ENCODE measurements around the gene ZNF555.
A peak's percentile ranks its signal among the peaks of the same experiment; 100 is the strongest.
"Not testable (repeated sequence)": the region's sequence is repeated elsewhere in the genome, so short reads cannot be mapped to it uniquely, and the experiment has no call there.

ZNF555 gene

GRCh38 chr19:2900296-2901252 is 59.3 kb downstream of the ZNF555 start, which contains the start of gene ZNF57:
ZNF57 (plus strand) TSS chr19:2900928; CDS start chr19:2901046, 118 bp downstream.
- H3K36me3 ChIP-seq (ENCODE audit: control insufficient read depth, insufficient read depth, low read length), result no peaks in the 10 kb centered on the region
- H3K4me3 ChIP-seq (ENCODE audit: low read length), result peak within 1 kb of the TSS; percentile 41
- H3K9me3 ChIP-seq (ENCODE audit: control insufficient read depth, low read length), result no peaks in the 10 kb centered on the region
- H3K4me1 ChIP-seq (ENCODE audit: control insufficient read depth, insufficient read depth, low read length), result peaks cover 21% of the 10 kb centered on the region
- no peaks in the 10 kb centered on the region for H3K27me3 ChIP-seq (ENCODE audit: control insufficient read depth, insufficient read depth, low read length)
- peak within 1 kb of the TSS; percentile 81 for H3K9ac ChIP-seq (ENCODE audit: low read length)

- Histone ChIP-seq H3K36me3 (ENCODE audit: control insufficient read depth, insufficient read depth, low read length) (no peaks in the 10 kb centered on the region), H3K4me3 (ENCODE audit: low read length) (no peak overlapping the region), H3K9ac (ENCODE audit: low read length) (no peak overlapping the region), H3K9me3 (ENCODE audit: control insufficient read depth, low read length) (no peaks in the 10 kb centered on the region), H3K4me1 (ENCODE audit: control insufficient read depth, insufficient read depth, low read length) (peaks cover 21% of the 10 kb centered on the region), H3K27me3 (ENCODE audit: control insufficient read depth, insufficient read depth, low read length) (no peaks in the 10 kb centered on the region)
These were observed 61.4 kb downstream of the ZNF555 start for GRCh38 chr19:2902590-2903218.

GRCh38 chr19:2903326-2903725 is 62.1 kb downstream of the ZNF555 start:
- not testable (repeated sequence) for H3K9me3 ChIP-seq (ENCODE audit: control insufficient read depth, low read length); H3K9ac ChIP-seq (ENCODE audit: low read length); H3K4me3 ChIP-seq (ENCODE audit: low read length); H3K27me3 ChIP-seq (ENCODE audit: control insufficient read depth, insufficient read depth, low read length); H3K36me3 ChIP-seq (ENCODE audit: control insufficient read depth, insufficient read depth, low read length)
- peaks cover 21% of the 10 kb centered on the region for H3K4me1 ChIP-seq (ENCODE audit: control insufficient read depth, insufficient read depth, low read length)

- no peaks in the 10 kb centered on the region for H3K27me3 ChIP-seq (ENCODE audit: control insufficient read depth, insufficient read depth, low read length)
- peaks cover 26% of the 10 kb centered on the region for H3K4me1 ChIP-seq (ENCODE audit: control insufficient read depth, insufficient read depth, low read length)
- no peaks in the 10 kb centered on the region for H3K36me3 ChIP-seq (ENCODE audit: control insufficient read depth, insufficient read depth, low read length)
- no peaks in the 10 kb centered on the region for H3K9me3 ChIP-seq (ENCODE audit: control insufficient read depth, low read length)
- H3K4me3 ChIP-seq (ENCODE audit: low read length), result no peak overlapping the region
- H3K9ac ChIP-seq (ENCODE audit: low read length), result no peak overlapping the region
These were observed 64.7 kb downstream of the ZNF555 start for GRCh38 chr19:2905918-2906519.

GRCh38 chr19:2906631-2907195 is 65.4 kb downstream of the ZNF555 start:
- no peaks in the 10 kb centered on the region for H3K27me3 ChIP-seq (ENCODE audit: control insufficient read depth, insufficient read depth, low read length)
- peaks cover 25% of the 10 kb centered on the region for H3K4me1 ChIP-seq (ENCODE audit: control insufficient read depth, insufficient read depth, low read length)
- H3K9me3 ChIP-seq (ENCODE audit: control insufficient read depth, low read length), result no peaks in the 10 kb centered on the region
- H3K36me3 ChIP-seq (ENCODE audit: control insufficient read depth, insufficient read depth, low read length), result no peaks in the 10 kb centered on the region
- no peak overlapping the region for H3K4me3 ChIP-seq (ENCODE audit: low read length)
- H3K9ac ChIP-seq (ENCODE audit: low read length), result no peak overlapping the region

All from mucosa of stomach (tissue), 1 donor.